Liver (tissue), 9 donors: Measurements from ENCODE around the gene EXTL1. TPM values are rescaled to one million over a fixed set of nuclear protein-coding genes. Genes with fewer than 3 reads are reported as not detected.

Source experiments
- DNase-seq: peaks from one replicate; pipeline ENCODE4 v3.0.0-alpha.2; 2017; ENCODE audit warnings: low spot score
- H3K27ac ChIP-seq, 2 donors: one replicate each; pipeline ENCODE4 v1.7.0; 2013; ENCODE audit warnings: inconsistent platforms in 2 of 2, low read length in 2 of 2, control low read depth in 1 of 2, low read depth in 1 of 2, mild to moderate bottlenecking in 1 of 2
- H3K27me3 ChIP-seq, 4 donors: one replicate each; pipeline versions ENCODE4 v1.6.1 to v1.7.0; 2013; ENCODE audit warnings: low read length in 3 of 4, inconsistent platforms in 1 of 4, mild to moderate bottlenecking in 1 of 4, moderate library complexity in 1 of 4; ENCODE audit not compliant: control insufficient read depth in 4 of 4, insufficient read depth in 4 of 4
- H3K36me3 ChIP-seq, 4 donors: one replicate each; pipeline versions ENCODE4 v1.6.1 to v1.7.0; 2013; ENCODE audit warnings: low read length in 3 of 4, mild to moderate bottlenecking in 3 of 4, low read depth in 1 of 4, moderate library complexity in 1 of 4; ENCODE audit not compliant: control insufficient read depth in 4 of 4, insufficient read depth in 3 of 4
- H3K4me1 ChIP-seq, 4 donors: one replicate each; pipeline versions ENCODE4 v1.6.1 to v1.7.0; 2013; ENCODE audit warnings: low read length in 3 of 4, mild to moderate bottlenecking in 3 of 4, moderate library complexity in 1 of 4; ENCODE audit not compliant: control insufficient read depth in 4 of 4, insufficient read depth in 4 of 4
- H3K4me3 ChIP-seq, 3 donors: one replicate each; pipeline versions ENCODE4 v1.6.1 to v1.7.0; 2013; ENCODE audit warnings: low read length in 3 of 3, control low read depth in 1 of 3, low read depth in 1 of 3, mild to moderate bottlenecking in 1 of 3
- H3K9ac ChIP-seq, 2 donors: one replicate each; pipeline ENCODE4 v1.7.0; 2013; ENCODE audit warnings: low read length in 2 of 2, mild to moderate bottlenecking in 2 of 2, moderate library complexity in 2 of 2, control low read depth in 1 of 2, low read depth in 1 of 2
- H3K9me3 ChIP-seq, 4 donors: one replicate each; pipeline versions ENCODE4 v1.6.1 to v1.7.0; 2013; ENCODE audit warnings: low read length in 3 of 4; ENCODE audit not compliant: control insufficient read depth in 4 of 4
- CTCF ChIP-seq: fragments of 150-350 bp; IDR thresholded peaks from 2 replicates; pipeline ENCODE4 v1.5.1; 2017; ENCODE audit warnings: improper control_type of control experiment, low read depth, low read length; ENCODE audit not compliant: missing input control
- EGR1 ChIP-seq, 2 donors: IDR thresholded peaks; 2 replicates each; pipeline ENCODE4 v1.6.1; 2016 to 2018; ENCODE audit warnings: antibody characterized with exemption in 2 of 2, low read depth in 2 of 2
- FOXA1 ChIP-seq: IDR thresholded peaks from 2 replicates; pipeline ENCODE4 v1.6.1; 2016; ENCODE audit warnings: antibody characterized with exemption
- GABPA ChIP-seq, 2 donors: IDR thresholded peaks in 1 of 2; conservative IDR thresholded peaks in 1 of 2; 2 replicates each; pipeline ENCODE4 v1.6.1; 2016; ENCODE audit warnings: antibody characterized with exemption in 2 of 2, mild to moderate bottlenecking in 1 of 2, moderate library complexity in 1 of 2
- HNF4A ChIP-seq, 2 donors: conservative IDR thresholded peaks; 2 replicates each; pipeline ENCODE4 v1.6.1; 2016; ENCODE audit warnings: antibody characterized with exemption in 2 of 2, mild to moderate bottlenecking in 2 of 2
- HNF4G ChIP-seq: IDR thresholded peaks from 2 replicates; pipeline ENCODE4 v1.6.1; 2016; ENCODE audit warnings: antibody characterized with exemption
- JUND ChIP-seq, 2 donors: IDR thresholded peaks; 2 replicates each; pipeline ENCODE4 v1.6.1; 2016; ENCODE audit warnings: antibody characterized with exemption in 2 of 2
- MAX ChIP-seq: IDR thresholded peaks from 2 replicates; pipeline ENCODE4 v1.6.1; 2016; ENCODE audit warnings: antibody characterized with exemption
- NR2F2 ChIP-seq: IDR thresholded peaks from 2 replicates; pipeline ENCODE4 v1.6.1; 2016; ENCODE audit warnings: antibody characterized with exemption
- RAD21 ChIP-seq, 2 donors: IDR thresholded peaks; 2 replicates each; pipeline ENCODE4 v1.6.1; 2016; ENCODE audit warnings: antibody characterized with exemption in 2 of 2, mild to moderate bottlenecking in 2 of 2
- RXRA ChIP-seq, 2 donors: IDR thresholded peaks; 2 replicates each; pipeline ENCODE4 v1.6.1; 2017 to 2018; ENCODE audit warnings: antibody characterized with exemption in 2 of 2, mild to moderate bottlenecking in 1 of 2
- SP1 ChIP-seq: IDR thresholded peaks from 2 replicates; pipeline ENCODE4 v1.6.1; 2018; ENCODE audit warnings: antibody characterized with exemption, mild to moderate bottlenecking
- TAF1 ChIP-seq: conservative IDR thresholded peaks from 2 replicates; pipeline ENCODE4 v1.6.1; 2016; ENCODE audit warnings: antibody characterized with exemption, mild to moderate bottlenecking
- WGBS: extraction: QIAGEN DNeasy Blood & Tissue Kit; methylation state at CpG from one replicate; pipeline ENCODE4 v1.1.7; 2013; 5-methylcytosine and 5-hydroxymethylcytosine counted together
- polyA plus RNA-seq, 2 donors: library from polyadenylated mRNA; stranded (reverse) in 1 of 2; unstranded in 1 of 2; fragments of 200-250 nt in 1 of 2; fragments of >200 nt in 1 of 2; fragmentation: Nextera tagmentation in 1 of 2; extraction: Ambion mirVana in 1 of 2; gene quantifications; one replicate each; pipeline versions ENCODE4 v1.2.1 to v1.2.3, GENCODE V29; 2013 to 2015
- total RNA-seq, 2 donors: library from RNA; depleted of rRNA; stranded (reverse); fragments of >200 nt; gene quantifications; one replicate each; pipeline ENCODE4 v1.2.3, GENCODE V29; 2014
- TF ChIP-seq, protein P1 (sequence below): IDR thresholded peaks from 2 replicates; pipeline ENCODE4 v1.6.1; 2016; ENCODE audit warnings: antibody characterized with exemption
- TF ChIP-seq, protein P2 (sequence below): IDR thresholded peaks from 2 replicates; pipeline ENCODE4 v1.6.1; 2016; ENCODE audit warnings: antibody characterized with exemption
- TF ChIP-seq, protein P3 (sequence below): IDR thresholded peaks from 2 replicates; pipeline ENCODE4 v1.6.1; 2016; ENCODE audit warnings: antibody characterized with exemption, mild to moderate bottlenecking
- donor health status: healthy.
- donor health status: healthy.
- donor health status: healthy.
- donor health status: healthy.
- donor health status: healthy.

Gene EXTL1
- total and polyA plus RNA-seq, 4 donors: under 0.01 TPM; not detected in 3

DNA sequence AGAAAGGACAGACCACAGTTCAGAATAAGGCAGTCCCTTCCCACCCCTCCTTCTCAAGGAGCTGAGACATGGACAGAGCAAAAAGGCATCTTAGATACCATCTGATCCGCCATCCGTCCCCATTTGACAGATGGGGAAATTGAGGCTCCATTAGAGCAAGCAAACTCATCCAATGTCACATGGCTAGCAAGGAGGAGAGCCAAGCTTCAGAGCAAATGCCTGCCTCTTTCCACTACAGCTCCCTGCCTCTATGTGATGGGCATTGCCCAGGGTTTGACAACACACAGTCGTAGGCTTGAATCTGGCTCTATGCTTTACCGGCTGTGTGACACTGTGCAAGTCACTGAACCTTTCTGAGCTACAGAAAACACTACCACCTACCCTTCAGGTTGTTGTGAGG, 20.4 kb downstream of the EXTL1 start (continued):
- TF ChIP-seq, protein P1, sequence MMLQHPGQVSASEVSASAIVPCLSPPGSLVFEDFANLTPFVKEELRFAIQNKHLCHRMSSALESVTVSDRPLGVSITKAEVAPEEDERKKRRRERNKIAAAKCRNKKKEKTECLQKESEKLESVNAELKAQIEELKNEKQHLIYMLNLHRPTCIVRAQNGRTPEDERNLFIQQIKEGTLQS: no peak
- TF ChIP-seq JUND (IDR thresholded peaks at IDR 0.05) (no peak), HNF4G (no peak), HNF4A (conservative IDR thresholded peaks at IDR 0.05) (no peak), MAX (no peak), RXRA (IDR thresholded peaks at IDR 0.05) (no peak), EGR1 (IDR thresholded peaks at IDR 0.05; ENCODE audit: low read depth in 2 of 2) (no peak), FOXA1 (no peak), NR2F2 (no peak), GABPA (IDR thresholded peaks at IDR 0.05 in 1 of 2, conservative IDR thresholded peaks at IDR 0.05 in 1 of 2) (no peak), RAD21 (IDR thresholded peaks at IDR 0.05) (no peak), TAF1 (no peak)

GRCh38 chr1:26043765-26044164, 22.2 kb downstream of the EXTL1 start:
- Histone ChIP-seq H3K36me3 (no peaks in the 10 kb centered on the region), H3K4me3 (no peak overlapping the region)
- WGBS: 85% methylated on average over 2 of the region's 2 CpGs

More at GRCh38 chr1:26043765-26044164, 22.2 kb downstream of the EXTL1 start:
- no peak for DNase-seq
- Histone ChIP-seq H3K4me1 (peaks cover 7 to 14% (median 9%) of the 10 kb centered on the region in 4 donors), H3K27me3 (peaks cover 0 to 17% (median 8%) of the 10 kb centered on the region in 4 donors), H3K9ac (no peak overlapping the region), H3K27ac (no peak overlapping the region), H3K9me3 (no peaks in the 10 kb centered on the region)
- no peak for TF ChIP-seq EGR1 (IDR thresholded peaks at IDR 0.05; ENCODE audit: low read depth in 2 of 2)
- TF ChIP-seq, protein P2, sequence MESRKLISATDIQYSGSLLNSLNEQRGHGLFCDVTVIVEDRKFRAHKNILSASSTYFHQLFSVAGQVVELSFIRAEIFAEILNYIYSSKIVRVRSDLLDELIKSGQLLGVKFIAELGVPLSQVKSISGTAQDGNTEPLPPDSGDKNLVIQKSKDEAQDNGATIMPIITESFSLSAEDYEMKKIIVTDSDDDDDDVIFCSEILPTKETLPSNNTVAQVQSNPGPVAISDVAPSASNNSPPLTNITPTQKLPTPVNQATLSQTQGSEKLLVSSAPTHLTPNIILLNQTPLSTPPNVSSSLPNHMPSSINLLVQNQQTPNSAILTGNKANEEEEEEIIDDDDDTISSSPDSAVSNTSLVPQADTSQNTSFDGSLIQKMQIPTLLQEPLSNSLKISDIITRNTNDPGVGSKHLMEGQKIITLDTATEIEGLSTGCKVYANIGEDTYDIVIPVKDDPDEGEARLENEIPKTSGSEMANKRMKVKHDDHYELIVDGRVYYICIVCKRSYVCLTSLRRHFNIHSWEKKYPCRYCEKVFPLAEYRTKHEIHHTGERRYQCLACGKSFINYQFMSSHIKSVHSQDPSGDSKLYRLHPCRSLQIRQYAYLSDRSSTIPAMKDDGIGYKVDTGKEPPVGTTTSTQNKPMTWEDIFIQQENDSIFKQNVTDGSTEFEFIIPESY: no peak
- TF ChIP-seq TAF1: no peak
- TF ChIP-seq JUND (IDR thresholded peaks at IDR 0.05): no peak
- no peak for TF ChIP-seq MAX
- no peak for TF ChIP-seq CTCF
- no peak for TF ChIP-seq HNF4A (conservative IDR thresholded peaks at IDR 0.05)
- TF ChIP-seq GABPA (IDR thresholded peaks at IDR 0.05 in 1 of 2, conservative IDR thresholded peaks at IDR 0.05 in 1 of 2): no peak
- no peak for TF ChIP-seq RXRA (IDR thresholded peaks at IDR 0.05)
- TF ChIP-seq RAD21 (IDR thresholded peaks at IDR 0.05): no peak
- TF ChIP-seq, protein P3, sequence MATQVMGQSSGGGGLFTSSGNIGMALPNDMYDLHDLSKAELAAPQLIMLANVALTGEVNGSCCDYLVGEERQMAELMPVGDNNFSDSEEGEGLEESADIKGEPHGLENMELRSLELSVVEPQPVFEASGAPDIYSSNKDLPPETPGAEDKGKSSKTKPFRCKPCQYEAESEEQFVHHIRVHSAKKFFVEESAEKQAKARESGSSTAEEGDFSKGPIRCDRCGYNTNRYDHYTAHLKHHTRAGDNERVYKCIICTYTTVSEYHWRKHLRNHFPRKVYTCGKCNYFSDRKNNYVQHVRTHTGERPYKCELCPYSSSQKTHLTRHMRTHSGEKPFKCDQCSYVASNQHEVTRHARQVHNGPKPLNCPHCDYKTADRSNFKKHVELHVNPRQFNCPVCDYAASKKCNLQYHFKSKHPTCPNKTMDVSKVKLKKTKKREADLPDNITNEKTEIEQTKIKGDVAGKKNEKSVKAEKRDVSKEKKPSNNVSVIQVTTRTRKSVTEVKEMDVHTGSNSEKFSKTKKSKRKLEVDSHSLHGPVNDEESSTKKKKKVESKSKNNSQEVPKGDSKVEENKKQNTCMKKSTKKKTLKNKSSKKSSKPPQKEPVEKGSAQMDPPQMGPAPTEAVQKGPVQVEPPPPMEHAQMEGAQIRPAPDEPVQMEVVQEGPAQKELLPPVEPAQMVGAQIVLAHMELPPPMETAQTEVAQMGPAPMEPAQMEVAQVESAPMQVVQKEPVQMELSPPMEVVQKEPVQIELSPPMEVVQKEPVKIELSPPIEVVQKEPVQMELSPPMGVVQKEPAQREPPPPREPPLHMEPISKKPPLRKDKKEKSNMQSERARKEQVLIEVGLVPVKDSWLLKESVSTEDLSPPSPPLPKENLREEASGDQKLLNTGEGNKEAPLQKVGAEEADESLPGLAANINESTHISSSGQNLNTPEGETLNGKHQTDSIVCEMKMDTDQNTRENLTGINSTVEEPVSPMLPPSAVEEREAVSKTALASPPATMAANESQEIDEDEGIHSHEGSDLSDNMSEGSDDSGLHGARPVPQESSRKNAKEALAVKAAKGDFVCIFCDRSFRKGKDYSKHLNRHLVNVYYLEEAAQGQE: no peak
- TF ChIP-seq SP1: no peak
